HG03135 (cell line): Measurements from ENCODE around the gene UTRN.

Experiments
- ATAC-seq: cut with Tn5 transposase; IDR thresholded peaks from one replicate; pipeline ENCODE4 v1.9.1; 2021; ENCODE audit warnings: mild to moderate bottlenecking, moderate library complexity; ENCODE audit not compliant: unreplicated experiment

Gene UTRN

GRCh38 chr6:144307880-144308279 is 22.7 kb downstream of the UTRN start:
- ATAC-seq: no peak

- no peak for ATAC-seq
Observed at GRCh38 chr6:144310765-144311164, 25.6 kb downstream of the UTRN start.

GRCh38 chr6:144311361-144311760 is 26.2 kb downstream of the UTRN start:
- ATAC-seq: no peak

GRCh38 chr6:144314003-144314485 is 28.9 kb downstream of the UTRN start:
- ATAC-seq: no peak

- ATAC-seq: no peak
Observed at GRCh38 chr6:144314562-144314961, 29.4 kb downstream of the UTRN start.

- no peak for ATAC-seq
Observed at GRCh38 chr6:144315226-144315980, 30.3 kb downstream of the UTRN start.

- peak; percentile 56 for ATAC-seq
Observed at GRCh38 chr6:144315981-144316861, 31.1 kb downstream of the UTRN start.

GRCh38 chr6:144316862-144317195 is 31.7 kb downstream of the UTRN start:
- ATAC-seq: peak; percentile 17

GRCh38 chr6:144317736-144318135 is 32.6 kb downstream of the UTRN start:
- no peak for ATAC-seq

GRCh38 chr6:144319211-144319610 is 34.1 kb downstream of the UTRN start:
- no peak for ATAC-seq

- ATAC-seq: no peak
Observed at GRCh38 chr6:144320741-144321140, 35.6 kb downstream of the UTRN start.

- no peak for ATAC-seq
Observed at GRCh38 chr6:144321839-144322591, 36.9 kb downstream of the UTRN start.

GRCh38 chr6:144325232-144325631 is 40.1 kb downstream of the UTRN start:
- ATAC-seq: no peak

GRCh38 chr6:144326393-144326792 is 41.3 kb downstream of the UTRN start:
- no peak for ATAC-seq

- ATAC-seq: no peak
Observed at GRCh38 chr6:144327081-144327480, 41.9 kb downstream of the UTRN start.

GRCh38 chr6:144330017-144330987 is 45.2 kb downstream of the UTRN start:
- no peak for ATAC-seq

GRCh38 chr6:144331491-144331969 is 46.4 kb downstream of the UTRN start:
- ATAC-seq: no peak

GRCh38 chr6:144332177-144332576 is 47.0 kb downstream of the UTRN start:
- no peak for ATAC-seq

GRCh38 chr6:144334150-144334708 is 49.1 kb downstream of the UTRN start:
- ATAC-seq: peak; percentile 70
